Fibroblast of peridontal ligament (primary cell): ENCODE data around the gene C4orf50.
"Not testable (repeated sequence)": the region's sequence is repeated elsewhere in the genome, so short reads cannot be mapped to it uniquely, and the experiment has no call there.

ENCODE experiments used
- DNase-seq: peaks from one replicate; pipeline ENCODE4 v3.0.0-alpha.2; 2010; ENCODE audit errors: extremely low read depth

The C4orf50 gene

GRCh38 chr4:6017030-6017429, 1.2 kb downstream of the C4orf50 start:
- no peak for DNase-seq

- no peak for DNase-seq
Observed at GRCh38 chr4:6013564-6013963, 4.7 kb downstream of the C4orf50 start.

GRCh38 chr4:6012200-6012599, 6.0 kb downstream of the C4orf50 start:
- DNase-seq, result no peak

DNA sequence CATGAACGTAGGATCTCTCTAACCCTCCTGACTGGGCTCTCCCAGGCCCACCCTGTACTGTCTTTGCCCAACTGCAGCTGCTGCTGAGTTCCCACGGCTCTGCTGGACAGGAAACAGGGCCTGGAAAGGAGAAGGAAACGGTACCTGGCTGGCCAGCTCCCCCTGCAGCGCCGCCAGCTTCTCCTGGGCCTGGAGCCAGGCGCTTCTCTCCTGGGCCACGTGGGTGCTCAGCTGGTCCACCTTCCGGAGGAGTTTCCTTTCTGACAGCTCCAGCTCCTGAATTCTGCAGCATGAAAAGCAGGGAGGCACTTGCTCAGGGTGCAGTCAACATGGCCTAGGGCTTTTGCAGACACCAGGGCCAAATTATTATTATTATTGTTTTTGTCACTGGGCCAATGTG, 6.5 kb downstream of the C4orf50 start:
- DNase-seq, result no peak

GRCh38 chr4:6011271-6011671, 7.0 kb downstream of the C4orf50 start:
- no peak for DNase-seq

DNA sequence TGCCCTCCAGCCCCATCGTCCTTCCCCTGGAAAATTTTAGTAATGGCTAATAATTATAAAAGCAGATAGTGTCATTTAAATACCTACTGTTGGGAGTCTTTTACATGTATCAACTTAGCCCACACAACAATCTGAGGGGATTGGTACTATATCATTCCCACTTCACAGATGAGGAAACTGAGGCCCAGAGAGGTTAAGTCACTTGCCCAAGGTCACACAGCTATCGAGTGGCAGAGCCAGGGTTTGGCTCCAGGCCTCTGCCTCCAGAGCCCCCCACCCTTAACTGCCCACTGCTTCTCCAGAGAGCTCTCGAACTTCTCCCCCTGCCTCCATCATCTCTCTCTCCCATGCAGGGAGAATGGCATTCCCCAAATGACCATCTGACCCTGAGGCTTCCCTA, 7.4 kb downstream of the C4orf50 start:
- DNase-seq, result no peak

DNA sequence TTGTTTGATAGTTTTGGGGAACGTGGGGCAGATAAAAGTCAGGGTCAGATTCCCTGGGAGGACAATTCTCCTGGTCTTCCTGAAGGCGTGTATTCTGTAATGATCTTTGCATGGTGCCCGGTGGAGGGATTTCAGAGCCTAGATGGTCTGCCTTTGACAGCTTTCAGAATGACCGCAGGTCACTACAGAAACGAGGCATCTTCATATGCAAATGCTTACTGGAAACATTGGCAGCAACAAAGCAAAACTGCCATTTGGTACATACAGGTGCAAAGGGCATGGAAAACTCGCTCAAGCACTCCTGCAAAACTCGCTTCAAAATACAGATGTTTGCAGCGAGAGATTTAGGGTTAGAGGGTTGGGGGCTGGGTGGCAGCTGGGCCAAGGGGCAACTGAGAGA, 8.8 kb downstream of the C4orf50 start:
- no peak for DNase-seq

DNA sequence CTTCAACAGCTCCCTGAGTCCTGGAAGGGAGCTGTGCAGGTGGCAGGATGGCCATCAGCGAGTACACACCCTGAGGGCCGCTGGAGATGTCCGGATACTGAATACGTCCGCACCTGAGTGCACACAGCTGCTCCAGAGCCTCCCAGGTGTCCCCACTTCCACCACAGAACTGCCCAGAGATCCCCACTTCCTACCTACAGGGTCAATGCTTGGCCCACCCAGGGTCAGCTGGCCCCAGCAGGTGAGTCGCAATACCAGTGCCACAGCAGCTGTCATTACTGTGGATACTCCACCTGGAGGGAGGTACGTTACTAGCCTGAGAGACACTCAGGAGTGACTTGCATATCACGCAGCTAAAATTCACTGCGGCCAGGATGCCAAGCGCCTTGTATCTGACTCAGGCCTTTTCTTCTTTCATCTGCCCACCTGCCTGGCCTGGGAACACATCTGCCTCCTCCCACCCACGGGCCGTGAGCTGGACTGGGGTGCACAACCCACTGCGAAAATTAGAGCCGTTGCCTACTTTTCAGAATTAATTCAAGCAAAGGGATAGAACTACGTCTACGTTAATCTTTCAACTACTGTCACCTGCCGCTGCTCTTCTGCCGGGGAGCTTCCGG, 9.4 kb downstream of the C4orf50 start:
- no peak for DNase-seq

GRCh38 chr4:6008092-6008551, 10.1 kb downstream of the C4orf50 start:
- no peak for DNase-seq

DNA sequence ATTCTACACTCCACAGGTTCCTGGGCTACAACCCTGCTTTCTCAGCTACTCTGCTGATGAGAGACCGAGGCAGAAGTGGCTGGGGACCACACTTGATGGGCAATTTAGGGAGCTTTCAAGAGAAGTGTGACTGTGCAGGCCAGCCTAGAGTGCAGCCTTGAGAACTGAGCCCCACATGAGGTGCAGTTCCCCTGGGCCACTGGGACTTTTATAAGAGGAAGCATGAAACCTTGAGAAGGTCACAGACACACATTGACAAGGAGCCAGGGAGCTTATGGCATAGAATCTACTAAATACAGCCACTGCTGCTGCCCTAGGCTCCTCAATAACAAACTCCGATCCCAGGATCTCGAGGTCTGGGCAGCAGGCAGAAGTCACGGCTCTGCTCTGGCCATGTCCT, 13.1 kb downstream of the C4orf50 start:
- DNase-seq, result no peak

- DNase-seq, result not testable (repeated sequence)
Observed at GRCh38 chr4:6003485-6003884, 14.7 kb downstream of the C4orf50 start.

GRCh38 chr4:6002926-6003325, 15.3 kb downstream of the C4orf50 start:
- DNase-seq, result no peak

GRCh38 chr4:6002492-6002833, 15.8 kb downstream of the C4orf50 start:
- no peak for DNase-seq

GRCh38 chr4:6001680-6002491, 16.3 kb downstream of the C4orf50 start:
- DNase-seq, result no peak

DNA sequence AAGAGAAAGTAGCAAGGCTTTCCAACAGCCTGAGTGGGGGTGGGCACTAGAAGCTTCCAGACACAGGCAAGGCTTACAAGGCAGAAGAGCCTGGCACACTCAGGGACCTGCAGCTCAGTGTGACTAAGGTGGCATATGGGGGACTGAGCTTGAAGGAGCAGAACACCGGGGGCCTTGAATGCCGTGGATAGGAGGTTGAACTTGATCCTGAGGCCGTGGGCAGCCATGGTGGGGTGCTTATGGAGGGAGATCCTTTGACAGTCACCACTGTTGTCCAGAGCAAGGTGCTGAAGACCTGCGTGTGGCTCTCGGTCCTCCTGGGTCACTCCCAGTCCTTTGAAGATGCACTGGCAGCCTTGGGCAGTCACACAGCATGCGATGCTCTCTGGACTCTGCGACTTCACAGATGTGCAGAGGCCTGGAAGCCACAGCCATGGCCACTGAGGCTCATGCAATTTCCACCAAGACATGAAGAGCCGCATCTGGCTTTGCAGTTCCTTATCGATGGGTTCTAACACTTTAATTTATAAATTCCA, 18.3 kb downstream of the C4orf50 start:
- no peak for DNase-seq

DNA sequence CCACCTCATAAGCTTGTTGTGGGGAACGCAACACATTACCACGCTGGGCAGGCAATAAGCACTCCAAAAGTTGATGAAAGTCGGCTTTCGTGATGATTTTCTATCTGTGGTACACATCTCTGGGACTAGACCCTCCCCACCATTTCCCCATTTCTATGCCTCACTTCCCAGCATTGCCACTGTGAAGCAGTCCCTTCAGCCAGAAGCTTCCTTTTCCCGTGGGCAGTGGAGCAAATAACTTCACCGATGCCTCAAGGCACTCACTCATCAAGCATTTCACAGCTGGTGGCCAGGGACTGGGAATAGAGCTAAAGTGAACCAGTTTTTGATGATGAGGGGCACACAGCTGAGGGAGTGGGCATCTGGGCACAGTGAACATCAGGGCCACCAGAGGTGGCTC, 18.9 kb downstream of the C4orf50 start:
- DNase-seq, result no peak

- peak; percentile 40 for DNase-seq
Observed at GRCh38 chr4:5998333-5998936, 19.8 kb downstream of the C4orf50 start.

DNA sequence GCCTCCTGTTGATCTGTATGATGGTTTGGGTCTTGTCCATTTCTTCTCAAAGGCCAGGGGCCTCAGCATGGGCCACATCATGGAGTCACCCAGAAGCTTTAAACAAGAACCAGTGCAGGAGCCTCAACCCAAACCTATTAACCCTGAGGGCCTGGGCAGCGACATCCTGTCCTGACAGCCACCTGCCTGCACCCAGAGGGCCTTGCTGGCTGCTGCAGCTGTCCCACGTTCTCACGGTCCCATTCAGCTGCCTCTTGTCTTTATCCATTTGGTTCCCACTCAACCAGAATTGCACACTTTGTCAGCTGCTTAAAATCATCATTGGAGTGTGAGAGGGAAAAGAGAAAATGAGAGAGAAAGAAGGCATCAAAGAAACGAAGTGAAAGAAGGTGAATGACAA, 21.6 kb downstream of the C4orf50 start:
- no peak for DNase-seq

GRCh38 chr4:5995901-5996623, 22.2 kb downstream of the C4orf50 start:
- DNase-seq, result no peak

GRCh38 chr4:5993876-5994811, 24.1 kb downstream of the C4orf50 start:
- no peak for DNase-seq

DNA sequence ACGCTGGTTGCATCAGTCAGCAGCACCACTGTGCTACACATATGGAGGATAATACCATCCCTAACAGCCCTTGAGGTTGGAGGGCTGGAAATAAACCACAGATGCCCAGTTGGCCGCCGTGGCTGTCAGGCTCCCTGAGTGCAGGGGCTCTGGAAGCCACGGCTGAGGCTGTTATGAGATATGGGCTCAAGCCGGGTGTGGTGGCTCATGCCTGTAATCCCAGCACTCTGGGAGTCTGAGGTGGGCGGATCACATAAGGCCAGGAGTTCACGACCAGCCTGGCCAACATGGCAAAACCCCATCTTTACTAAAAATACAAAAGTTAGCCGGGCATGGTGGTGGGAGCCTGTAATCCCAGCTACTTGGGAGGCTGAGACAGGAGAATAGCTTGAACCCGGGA, 24.9 kb downstream of the C4orf50 start:
- DNase-seq, result not testable (repeated sequence)
